Limb (tissue), 2 donors: ENCODE results near the gene AVP.
A peak's percentile ranks its signal among the peaks of the same experiment; 100 is the strongest.

ENCODE experiments used
- DNase-seq, 2 donors: peaks; one replicate each; pipeline ENCODE4 v3.0.0-alpha.2; 2016; ENCODE audit errors: extremely low spot score in 2 of 2

The AVP gene

DNA sequence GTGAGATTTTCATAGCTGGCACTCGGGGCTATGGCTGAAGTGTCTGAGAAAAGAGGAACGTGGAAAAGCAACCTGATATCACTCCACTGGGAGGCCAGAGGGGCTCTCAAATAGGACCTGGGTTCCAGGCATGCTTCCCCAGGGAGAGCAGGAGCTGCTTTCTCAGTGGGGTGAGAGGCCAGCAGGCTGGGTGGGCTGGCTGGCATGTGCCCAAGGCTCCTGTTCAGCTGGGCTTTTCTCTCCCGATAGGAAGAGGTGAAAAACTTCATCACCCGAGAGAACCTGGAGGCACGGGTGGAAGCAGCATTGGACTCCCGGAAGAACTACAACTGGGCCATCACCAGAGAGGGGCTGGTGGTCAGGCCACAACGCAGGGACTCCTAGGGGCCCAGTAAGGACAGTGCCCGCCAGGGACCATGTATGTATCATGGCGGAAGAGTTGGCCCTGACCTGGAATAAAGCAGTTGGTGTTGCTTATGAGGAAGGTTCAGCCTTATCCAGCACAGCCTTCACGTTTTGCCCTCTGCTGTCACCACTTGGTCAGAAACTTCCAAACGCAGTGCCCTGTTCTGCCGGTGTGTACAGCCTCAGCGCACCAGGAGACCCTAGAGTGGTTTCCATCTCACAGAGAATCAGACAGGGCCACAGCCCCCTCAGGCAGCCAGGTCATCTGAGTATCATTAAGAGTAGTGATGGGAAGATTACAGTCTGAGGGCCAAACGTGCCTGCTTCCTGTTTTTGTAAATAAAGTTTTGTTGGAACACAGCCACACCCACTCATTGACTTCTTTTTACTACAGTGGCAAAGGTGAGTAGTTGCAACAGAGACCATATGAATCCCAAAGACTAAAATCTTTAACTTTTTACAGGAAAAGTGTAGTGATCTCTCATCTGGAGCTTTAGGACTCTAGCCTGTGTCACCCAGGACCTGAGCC, 36.8 kb downstream of the AVP start:
- no peak for DNase-seq

DNA sequence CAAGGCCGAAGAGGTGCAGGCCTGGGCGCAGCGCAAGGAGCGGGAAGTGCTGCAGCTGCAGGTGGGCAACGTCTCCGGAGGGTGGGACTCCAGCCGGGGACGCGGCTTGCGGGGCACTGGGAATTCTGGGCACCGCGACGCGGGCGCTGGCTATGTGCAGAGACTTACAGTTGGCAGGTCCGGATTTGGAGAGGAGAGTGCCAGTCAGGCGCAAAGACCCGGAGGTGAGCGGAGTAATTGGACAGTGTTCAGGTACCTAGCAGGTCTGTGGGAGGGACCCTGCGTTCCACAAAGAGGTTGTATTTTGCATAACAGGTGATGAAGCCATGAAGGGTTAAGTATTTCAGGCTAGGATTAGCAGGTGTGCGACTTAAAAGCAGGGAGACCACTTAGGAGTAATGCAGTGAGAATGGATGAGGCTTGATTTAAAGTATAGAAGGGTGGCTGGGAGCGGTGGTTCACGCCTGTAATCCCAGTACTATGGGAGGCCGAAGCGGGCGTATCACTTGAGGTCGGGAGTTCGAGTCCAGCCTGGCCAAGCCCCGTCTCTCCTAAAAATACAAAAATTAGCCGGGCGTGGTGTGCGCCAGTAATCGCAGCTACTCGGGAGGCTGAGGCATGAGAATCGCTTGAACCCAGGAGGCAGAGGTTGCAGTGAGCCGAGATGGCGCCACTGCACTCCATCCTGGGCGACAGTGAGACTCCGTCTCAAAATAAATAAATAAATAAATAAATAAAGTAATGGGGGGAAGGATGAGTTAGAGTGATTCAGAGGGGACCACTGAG, 37.7 kb downstream of the AVP start:
- DNase-seq, result no peak

DNA sequence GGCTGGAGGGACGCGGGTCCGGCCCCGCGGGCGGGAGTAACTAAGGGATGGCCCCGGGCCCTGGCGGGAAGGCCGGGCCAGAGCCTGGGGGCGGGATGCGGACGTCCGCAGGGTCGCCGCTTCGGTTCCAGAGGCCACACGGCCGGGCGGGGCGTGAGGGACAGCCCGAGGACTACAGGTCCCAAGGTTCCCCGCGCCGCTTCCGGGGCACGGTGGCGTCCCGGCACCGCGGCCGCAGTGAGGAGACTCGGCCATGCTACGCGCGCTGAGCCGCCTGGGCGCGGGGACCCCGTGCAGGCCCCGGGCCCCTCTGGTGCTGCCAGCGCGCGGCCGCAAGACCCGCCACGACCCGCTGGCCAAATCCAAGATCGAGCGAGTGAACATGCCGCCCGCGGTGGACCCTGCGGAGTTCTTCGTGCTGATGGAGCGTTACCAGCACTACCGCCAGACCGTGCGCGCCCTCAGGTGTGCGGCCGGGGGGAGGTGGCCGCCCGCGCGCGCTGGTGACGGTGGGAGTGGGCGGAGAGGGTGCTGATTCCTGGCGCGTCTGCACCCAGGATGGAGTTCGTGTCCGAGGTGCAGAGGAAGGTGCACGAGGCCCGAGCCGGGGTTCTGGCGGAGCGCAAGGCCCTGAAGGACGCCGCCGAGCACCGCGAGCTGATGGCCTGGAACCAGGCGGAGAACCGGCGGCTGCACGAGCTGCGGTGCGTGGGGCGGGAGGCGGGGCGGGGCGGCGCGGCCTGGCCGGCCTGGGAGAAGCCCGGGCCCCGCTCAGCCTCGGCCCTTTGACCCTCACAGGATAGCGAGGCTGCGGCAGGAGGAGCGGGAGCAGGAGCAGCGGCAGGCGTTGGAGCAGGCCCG, 38.5 kb downstream of the AVP start, which contains the start of gene MRPS26:
Gene MRPS26 (plus strand): TSS at position 237 of the 861 bp plus-strand sequence. CDS start 17 bp downstream, at position 254.
- peak; percentile 83 to 91 for DNase-seq

DNA sequence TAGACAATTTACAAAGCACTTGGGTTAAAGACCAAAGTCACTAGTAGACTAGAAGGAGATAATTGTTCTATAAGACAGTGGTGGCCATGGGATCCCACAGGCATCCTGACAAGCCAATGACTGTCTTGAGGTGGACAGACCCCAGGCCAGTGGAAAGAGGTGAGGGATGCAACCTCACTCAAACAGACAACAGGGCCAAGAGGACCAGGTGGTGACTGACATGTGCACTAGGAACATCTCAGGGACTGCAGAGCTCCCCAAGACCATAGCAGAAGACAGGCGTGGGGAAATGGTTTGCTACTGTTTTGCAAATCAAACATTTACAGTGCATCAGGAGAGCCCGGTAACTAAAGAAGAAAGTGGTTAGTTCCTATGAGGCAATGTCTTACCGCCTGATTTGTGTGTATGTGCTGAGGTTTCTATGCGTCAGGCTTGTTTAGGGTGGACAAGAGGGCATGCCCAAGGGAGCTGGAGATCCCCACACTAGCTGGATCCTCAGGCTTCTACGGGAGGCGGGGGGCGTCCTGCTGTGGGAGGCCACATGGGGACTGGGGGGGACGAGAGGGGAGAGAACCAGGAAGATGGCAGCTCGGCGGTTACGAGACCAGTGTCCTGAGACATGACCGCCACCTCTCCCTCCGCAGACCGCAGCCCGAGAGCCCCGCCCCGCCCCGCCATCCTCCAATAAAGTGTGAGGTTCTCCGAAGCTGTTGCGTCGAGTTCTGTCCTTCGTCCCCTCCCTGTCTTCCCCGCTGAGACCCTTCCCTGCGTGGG, 39.3 kb downstream of the AVP start:
- DNase-seq, result no peak

DNA sequence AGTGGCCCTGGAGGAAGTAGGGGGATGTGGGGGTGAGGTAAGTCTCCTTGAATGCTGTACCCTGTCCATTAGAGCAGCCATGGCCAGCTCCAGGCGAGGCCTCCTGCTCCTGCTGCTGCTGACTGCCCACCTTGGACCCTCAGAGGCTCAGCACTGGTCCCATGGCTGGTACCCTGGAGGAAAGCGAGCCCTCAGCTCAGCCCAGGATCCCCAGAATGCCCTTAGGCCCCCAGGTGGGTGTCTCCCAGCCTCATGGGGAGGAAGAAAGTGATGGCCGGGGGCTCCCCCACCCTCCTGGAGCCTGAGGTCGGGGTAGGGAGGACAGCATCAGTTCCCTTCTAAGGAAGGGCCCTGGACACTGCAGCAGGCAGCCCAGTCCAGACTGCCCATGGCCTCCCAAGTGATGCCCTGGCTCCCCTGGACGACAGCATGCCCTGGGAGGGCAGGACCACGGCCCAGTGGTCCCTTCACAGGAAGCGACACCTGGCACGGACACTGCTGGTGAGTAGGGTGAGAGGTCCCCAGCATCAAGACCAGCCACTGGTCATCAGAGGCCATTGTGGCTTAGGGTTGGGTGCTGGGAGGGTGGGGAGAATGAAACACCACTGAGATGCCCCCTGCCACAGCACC, 40.1 kb downstream of the AVP start:
- DNase-seq, result no peak

DNA sequence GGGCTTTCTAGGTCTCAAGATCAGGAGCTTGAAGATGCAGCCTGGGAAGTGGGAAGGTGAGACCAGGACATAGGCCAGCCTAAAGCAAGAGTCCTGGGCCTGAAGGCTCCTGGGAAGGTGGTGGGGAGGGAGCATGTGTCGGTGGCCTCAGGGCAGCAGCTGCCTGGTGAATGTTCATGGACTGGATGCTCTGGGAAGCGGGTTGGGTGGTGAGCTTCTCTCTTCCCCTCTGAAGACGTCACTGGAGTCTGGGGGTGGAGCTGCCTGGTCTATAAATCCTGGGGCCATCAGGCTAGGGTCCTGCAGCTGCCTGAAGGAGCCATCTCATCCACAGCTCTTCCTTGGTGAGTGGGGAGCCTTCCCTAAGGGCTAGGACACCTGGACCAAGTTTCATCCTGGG, 41.2 kb downstream of the AVP start, which contains the start of gene GNRH2:
Gene GNRH2 (plus strand): TSS at position 301 of the 400 bp plus-strand sequence. CDS start 793 bp downstream, outside the sequence.
- DNase-seq, result no peak

DNA sequence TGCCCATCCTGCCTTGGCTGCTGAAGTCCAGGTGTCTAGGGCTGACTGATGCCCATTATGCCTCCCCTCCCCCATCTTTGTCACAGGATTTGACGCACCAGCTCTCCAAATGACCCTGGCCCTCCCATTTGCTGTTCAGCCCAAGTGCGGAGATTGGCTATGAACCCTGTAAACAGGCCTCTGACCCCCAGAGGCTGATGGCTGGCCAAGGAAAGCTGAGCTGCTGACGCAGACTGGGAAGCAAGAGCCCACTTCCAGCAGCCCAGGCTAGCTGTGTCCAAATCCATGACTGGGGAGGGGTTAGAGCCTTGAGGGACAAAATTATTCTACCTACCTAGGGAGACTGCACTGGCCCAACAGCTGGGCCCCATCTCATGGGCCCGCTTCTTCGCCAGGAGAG, 41.9 kb downstream of the AVP start:
- DNase-seq, result no peak

DNA sequence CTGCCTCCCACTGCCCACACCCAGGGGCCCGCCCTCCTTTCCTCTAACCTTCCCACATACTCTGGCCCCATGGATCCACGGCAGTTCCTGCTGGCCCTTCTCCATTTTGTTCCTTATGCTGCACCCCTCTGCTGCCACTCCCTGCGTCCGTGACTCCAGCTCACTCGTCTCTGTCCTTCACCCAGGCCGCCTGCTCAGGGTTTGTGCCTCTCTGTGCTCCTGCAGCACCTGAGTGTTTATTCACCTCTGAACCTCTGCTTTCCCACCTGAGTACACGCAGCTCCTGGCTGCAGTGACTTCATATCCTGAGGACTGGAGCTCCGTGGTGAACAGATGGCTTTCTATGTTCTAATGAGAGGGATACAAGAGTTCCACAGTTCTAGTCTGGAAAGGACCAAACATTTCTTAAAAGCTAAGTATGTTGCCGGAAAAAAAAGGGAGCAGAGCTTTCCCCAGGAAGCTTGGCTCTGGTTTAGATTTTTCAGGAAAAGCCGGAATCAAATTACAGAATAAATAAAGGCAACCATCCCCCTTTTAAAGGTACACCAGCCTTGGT, 42.6 kb downstream of the AVP start:
- DNase-seq, result peak in 1 of 2 donors; percentile 55

DNA sequence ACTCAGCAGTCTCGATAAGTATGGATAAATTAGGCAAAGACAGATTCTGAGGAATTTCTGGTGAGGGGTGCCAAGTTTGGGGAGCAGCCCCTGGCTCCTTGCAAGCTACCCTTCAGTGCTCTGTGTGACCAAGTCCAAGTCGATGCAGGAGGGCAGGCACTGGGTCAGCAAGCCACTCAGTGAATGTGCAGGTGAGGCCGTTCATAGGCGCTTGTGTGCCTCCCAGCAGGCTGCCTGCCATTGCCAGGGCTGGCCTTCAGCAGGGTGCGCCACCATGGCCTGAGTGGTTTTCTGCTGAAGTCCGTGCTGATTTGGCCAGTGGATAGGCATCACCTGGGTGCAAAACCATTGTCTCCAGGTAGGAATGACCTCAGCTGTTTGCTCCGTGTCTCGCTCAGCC, 44.4 kb downstream of the AVP start:
- DNase-seq, result no peak

DNA sequence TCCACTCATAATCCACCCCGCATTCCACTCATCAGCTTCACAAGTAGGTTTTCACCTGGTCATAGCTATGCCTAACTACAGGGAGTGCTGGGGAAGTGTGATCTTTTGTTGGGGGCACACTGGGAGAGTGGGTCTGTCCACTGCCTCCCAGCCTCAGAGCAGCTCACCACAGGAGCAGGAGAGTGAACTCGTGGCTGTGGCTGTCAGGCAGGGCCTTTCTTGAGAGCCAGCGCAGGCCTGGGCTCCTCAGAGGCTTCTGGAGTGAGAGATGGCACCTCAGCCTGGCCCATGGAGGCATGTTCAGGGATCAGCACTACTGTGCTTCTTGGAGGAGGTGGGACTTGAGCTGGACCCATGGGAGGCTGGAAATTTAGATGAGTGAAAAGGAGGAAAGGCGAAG, 45.1 kb downstream of the AVP start:
- DNase-seq, result no peak

DNA sequence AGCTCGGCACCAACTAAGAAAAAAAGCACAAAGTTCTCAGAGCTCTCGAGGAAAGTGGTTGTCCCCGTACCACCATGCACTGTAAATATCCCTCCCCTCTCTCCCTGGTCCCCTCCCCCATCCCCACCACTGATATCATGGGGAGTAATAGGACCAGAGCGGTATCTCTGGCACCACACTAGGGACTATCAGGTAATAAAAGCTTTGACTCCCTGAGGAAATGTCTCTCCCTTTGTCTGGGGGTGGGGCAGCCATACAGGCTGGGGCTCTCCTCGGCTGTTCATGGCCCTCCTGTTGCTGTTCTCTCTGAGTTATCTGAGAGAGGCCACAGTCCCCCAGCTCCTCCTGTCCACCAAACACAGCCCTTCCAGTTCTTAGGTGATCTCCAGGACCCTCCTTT, 46.1 kb downstream of the AVP start:
- DNase-seq, result no peak

DNA sequence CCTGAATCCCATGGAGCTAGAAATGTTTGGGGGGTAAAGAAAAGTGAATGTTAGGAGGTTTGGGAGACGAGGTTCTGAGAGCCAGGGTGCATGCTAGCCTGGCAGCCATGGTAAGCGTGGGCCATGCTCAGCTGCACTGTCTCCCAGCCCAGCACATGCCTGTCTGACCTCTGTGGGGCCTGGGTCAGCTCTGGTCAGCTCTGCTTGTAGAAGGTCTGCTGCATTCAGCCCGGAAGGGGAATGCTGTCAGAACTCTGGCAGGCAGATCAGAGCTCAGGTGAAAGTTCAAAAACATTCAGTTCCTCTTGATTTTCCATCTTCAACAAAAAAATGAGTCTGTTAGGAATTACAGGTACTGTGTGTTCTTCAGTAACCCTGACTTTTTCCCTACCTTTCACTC, 46.9 kb downstream of the AVP start:
- no peak for DNase-seq

DNA sequence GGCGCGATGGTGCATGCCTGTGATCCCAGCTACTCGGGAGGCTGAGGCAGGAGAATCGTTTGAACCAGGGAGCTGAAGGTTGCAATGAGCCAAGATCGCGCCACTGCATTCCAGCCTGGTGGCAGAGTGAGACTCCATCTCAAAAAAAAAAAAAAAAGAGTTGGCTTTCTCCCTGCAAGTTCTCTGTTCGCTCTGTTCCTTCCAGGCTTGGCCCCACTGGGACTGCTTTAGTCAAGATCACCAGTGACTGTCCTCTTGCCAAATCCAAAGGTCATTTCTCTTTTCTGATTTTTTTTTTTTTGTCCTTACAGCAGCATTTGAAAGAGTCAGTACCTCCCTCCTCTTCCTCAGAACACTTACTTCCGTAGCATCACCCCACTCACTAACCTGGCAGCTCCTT, 51.9 kb downstream of the AVP start:
- no peak for DNase-seq
